Transverse colon (tissue), 4 donors: Measurements from ENCODE around the gene LMF1. TPM values are rescaled to one million over a fixed set of nuclear protein-coding genes. Genes with fewer than 3 reads are reported as not detected.

Experiments used
- DNase-seq: peaks from one replicate; pipeline ENCODE4 v3.0.0-alpha.2; 2019
- H3K27ac ChIP-seq, 4 donors: fragments of 200-600 bp; sonication (generic); 2 replicates each; pipeline ENCODE4 v1.5.1; 2016 to 2018; ENCODE audit warnings: inconsistent platforms in 4 of 4
- H3K27me3 ChIP-seq: fragments of 200-600 bp; sonication (generic); 2 replicates; pipeline ENCODE4 v1.5.1; 2017; ENCODE audit warnings: inconsistent platforms
- H3K36me3 ChIP-seq, 4 donors: fragments of 200-600 bp; sonication (generic); 2 replicates each; pipeline ENCODE4 v1.5.1; 2017 to 2019; ENCODE audit warnings: inconsistent platforms in 4 of 4
- H3K4me1 ChIP-seq, 4 donors: fragments of 200-600 bp; sonication (generic); 2 replicates each; pipeline ENCODE4 v1.5.1; 2017 to 2020; ENCODE audit warnings: inconsistent platforms in 4 of 4
- H3K4me3 ChIP-seq, 4 donors: fragments of 200-600 bp; sonication (generic); 1 replicate in 1 of 4; 2 replicates in 3 of 4; pipeline versions ENCODE4 v1.5.1 to v1.6.1; 2017 to 2019; ENCODE audit warnings: inconsistent platforms in 4 of 4
- H3K9me3 ChIP-seq, 2 donors: fragments of 200-600 bp; sonication (generic); 2 replicates each; pipeline ENCODE4 v1.5.1; 2017 to 2019; ENCODE audit warnings: inconsistent platforms in 2 of 2
- EP300 ChIP-seq: sonication (generic); formaldehyde crosslinking; IDR thresholded peaks from one replicate; pipeline ENCODE4 v1.6.1; 2017; ENCODE audit warnings: antibody characterized with exemption, low read depth
- POLR2A ChIP-seq: fragments of 450-650 bp; IDR thresholded peaks from one replicate; pipeline ENCODE4 v1.6.1; 2016; ENCODE audit warnings: antibody characterized with exemption, mild to moderate bottlenecking, moderate library complexity
- POLR2AphosphoS5 ChIP-seq, 3 donors: sonication (generic); formaldehyde crosslinking; IDR thresholded peaks; one replicate each; pipeline ENCODE4 v1.6.1; 2016; ENCODE audit warnings: antibody characterized with exemption in 3 of 3
- WGBS, 2 donors: methylation state at CpG; one replicate each; pipeline ENCODE4 v1.1.5; 2018; ENCODE audit warnings: low coverage in 1 of 2; 5-methylcytosine and 5-hydroxymethylcytosine counted together
- in situ Hi-C, 4 donors: fragments of 200-750 bp; cut with MboI; loops; one replicate each; pipeline versions ENCODE4 v1.15.0 to v1.15.1; 2017; ENCODE audit warnings: low sequenced_read_pairs in 3 of 4, low pct_ligation_motif_present in 1 of 4, low pct_unique_long_range_greater_than_20kb in 1 of 4
- intact Hi-C: fragments of 100-400 bp; cut with DNase I; formaldehyde crosslinking; loops from one replicate; pipeline ENCODE4 v1.15.1; 2023; ENCODE audit warnings: low total_unique reads
- total RNA-seq, 4 donors: library from RNA; depleted of rRNA; stranded (reverse); fragments of >200 nt; gene quantifications; one replicate each; pipeline ENCODE4 v1.1.0, GENCODE V29; 2016
- TF ChIP-seq, protein P1 (sequence below), 5 experiments: fragments of 200-600 bp in 3 of 5; fragments of 450-650 bp in 2 of 5; sonication (generic) in 3 of 5; IDR thresholded peaks; 1 replicate in 2 of 5; 2 replicates in 3 of 5; pipeline ENCODE4 v1.5.1; 2016 to 2017; ENCODE audit warnings: antibody characterized with exemption in 5 of 5, inconsistent platforms in 3 of 5, mild to moderate bottlenecking in 2 of 5, moderate library complexity in 1 of 5

The LMF1 gene
- total RNA-seq, 4 donors from 2014 or later: 15.9 to 34.8 (median 19.6) TPM

DNA sequence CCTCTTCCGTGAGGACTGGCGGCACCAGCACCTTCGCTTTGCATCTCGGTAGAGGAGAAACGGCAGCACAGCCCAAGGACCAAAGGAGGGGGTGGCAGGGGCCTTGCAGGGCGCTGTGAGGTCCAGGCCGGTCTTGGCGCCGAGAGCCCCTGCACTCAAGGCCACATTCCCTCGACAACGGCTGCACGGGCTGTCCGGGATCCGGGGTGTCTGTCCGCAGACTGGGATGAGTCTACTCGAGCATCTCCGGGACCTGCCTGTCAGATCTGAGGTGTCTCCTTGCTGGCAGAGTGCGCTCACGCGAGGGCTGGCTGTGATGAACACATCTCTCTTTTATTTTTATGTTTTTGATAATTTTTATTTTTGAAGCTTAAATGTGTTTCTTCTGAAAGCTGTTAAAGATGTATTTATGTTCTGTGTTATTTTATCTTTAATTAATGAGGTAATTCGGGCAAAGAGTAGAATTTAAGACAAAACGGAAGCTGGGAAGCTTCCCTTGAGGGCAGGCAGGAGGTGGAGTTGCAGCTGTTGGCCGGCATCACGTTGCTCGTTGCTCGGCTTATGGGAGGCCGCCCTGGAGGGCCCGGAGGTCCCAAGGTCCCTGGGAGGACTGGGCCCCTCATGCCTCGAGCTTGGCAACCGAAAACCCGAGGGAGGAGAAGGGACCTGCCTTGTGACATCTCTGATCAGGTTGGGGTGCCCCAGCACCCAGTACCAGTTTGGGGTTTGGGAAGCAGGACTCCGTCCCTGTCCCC lies 15.0 kb upstream of the LMF1 start:
- DNase-seq: no peak
- H3K36me3 ChIP-seq: no peaks in the 10 kb centered on the region
- TF ChIP-seq POLR2A (no peak), POLR2AphosphoS5 (IDR thresholded peaks at IDR 0.05) (no peak), EP300 (no peak)
- TF ChIP-seq, protein P1, sequence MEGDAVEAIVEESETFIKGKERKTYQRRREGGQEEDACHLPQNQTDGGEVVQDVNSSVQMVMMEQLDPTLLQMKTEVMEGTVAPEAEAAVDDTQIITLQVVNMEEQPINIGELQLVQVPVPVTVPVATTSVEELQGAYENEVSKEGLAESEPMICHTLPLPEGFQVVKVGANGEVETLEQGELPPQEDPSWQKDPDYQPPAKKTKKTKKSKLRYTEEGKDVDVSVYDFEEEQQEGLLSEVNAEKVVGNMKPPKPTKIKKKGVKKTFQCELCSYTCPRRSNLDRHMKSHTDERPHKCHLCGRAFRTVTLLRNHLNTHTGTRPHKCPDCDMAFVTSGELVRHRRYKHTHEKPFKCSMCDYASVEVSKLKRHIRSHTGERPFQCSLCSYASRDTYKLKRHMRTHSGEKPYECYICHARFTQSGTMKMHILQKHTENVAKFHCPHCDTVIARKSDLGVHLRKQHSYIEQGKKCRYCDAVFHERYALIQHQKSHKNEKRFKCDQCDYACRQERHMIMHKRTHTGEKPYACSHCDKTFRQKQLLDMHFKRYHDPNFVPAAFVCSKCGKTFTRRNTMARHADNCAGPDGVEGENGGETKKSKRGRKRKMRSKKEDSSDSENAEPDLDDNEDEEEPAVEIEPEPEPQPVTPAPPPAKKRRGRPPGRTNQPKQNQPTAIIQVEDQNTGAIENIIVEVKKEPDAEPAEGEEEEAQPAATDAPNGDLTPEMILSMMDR (IDR thresholded peaks at IDR 0.05): no peak
- 87% methylated on average over 10 to 32 of the region's 32 CpGs for WGBS, 2 donors
- peaks cover 53% of the 10 kb centered on the region for H3K27me3 ChIP-seq
- intact Hi-C loops: no loop called here
- H3K4me1 ChIP-seq: peaks cover 0 to 10% (median 6%) of the 10 kb centered on the region in 4 donors
- H3K4me3 ChIP-seq: no peak overlapping the region
- no peaks in the 10 kb centered on the region for H3K9me3 ChIP-seq
- in situ Hi-C loops: no loop called here
- H3K27ac ChIP-seq: no peak overlapping the region

- Histone ChIP-seq H3K27me3 (peaks cover 57% of the 10 kb centered on the region), H3K9me3 (no peaks in the 10 kb centered on the region), H3K36me3 (no peaks in the 10 kb centered on the region), H3K4me1 (peaks cover 2 to 18% (median 13%) of the 10 kb centered on the region in 4 donors), H3K4me3 (no peak overlapping the region), H3K27ac (no peak overlapping the region)
- in situ Hi-C loops: no loop called here
- WGBS, 2 donors: 91% methylated on average over 60 of the region's 78 CpGs; no CpG with 5 or more reads in 1 of the 2 donors
- no peak for DNase-seq
- intact Hi-C loops: no loop called here
- TF ChIP-seq POLR2A (no peak), EP300 (no peak), POLR2AphosphoS5 (IDR thresholded peaks at IDR 0.05) (no peak)
- TF ChIP-seq, protein P1 (IDR thresholded peaks at IDR 0.05): no peak
Observed at GRCh38 chr16:984736-985636, 14.2 kb upstream of the LMF1 start.

DNA sequence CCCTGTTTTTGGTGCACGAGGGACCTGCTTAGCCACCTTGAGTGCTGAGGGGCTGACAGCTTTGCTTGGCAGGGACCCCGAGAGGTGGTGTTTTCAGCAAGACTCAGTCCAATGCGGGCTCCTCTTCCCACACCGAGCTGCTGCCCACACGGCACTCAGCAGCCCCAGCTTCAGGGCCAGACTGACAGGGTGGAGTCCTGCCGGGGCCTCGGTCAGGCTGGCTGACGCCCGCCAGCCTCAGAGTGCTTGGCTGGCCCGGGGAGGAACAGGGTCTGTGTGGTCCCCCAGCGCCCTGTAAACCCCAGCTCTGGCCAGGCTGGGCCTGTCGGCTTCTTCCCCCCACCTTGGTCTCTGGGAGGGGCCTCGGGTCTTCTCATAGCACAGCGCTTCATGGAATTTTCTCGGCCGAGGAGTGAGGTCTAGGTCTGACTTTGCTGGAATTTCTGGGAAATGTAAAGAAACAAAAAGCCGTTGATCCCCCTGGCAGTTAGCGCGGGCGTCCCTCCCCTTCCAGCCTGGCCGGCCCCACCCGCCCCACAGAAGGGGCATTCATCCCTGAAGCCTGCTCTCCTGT lies 13.4 kb upstream of the LMF1 start:
- TF ChIP-seq, protein P1 (IDR thresholded peaks at IDR 0.05): no peak
- TF ChIP-seq EP300 (no peak), POLR2A (no peak)
- intact Hi-C loops: no loop called here
- Histone ChIP-seq H3K27me3 (peaks cover 58% of the 10 kb centered on the region), H3K4me3 (no peak overlapping the region), H3K36me3 (no peaks in the 10 kb centered on the region), H3K4me1 (peaks cover 4 to 23% (median 13%) of the 10 kb centered on the region in 4 donors), H3K9me3 (no peaks in the 10 kb centered on the region), H3K27ac (no peak overlapping the region)
- in situ Hi-C loops: no loop called here
- DNase-seq: no peak
- WGBS, 2 donors: 82% methylated on average over 13 of the region's 22 CpGs; no CpG with 5 or more reads in 1 of the 2 donors
